Measurements from ENCODE around the gene ACER1.
"Not testable (repeated sequence)": the region's sequence is repeated elsewhere in the genome, so short reads cannot be mapped to it uniquely, and the experiment has no call there.

The ACER1 gene

DNA sequence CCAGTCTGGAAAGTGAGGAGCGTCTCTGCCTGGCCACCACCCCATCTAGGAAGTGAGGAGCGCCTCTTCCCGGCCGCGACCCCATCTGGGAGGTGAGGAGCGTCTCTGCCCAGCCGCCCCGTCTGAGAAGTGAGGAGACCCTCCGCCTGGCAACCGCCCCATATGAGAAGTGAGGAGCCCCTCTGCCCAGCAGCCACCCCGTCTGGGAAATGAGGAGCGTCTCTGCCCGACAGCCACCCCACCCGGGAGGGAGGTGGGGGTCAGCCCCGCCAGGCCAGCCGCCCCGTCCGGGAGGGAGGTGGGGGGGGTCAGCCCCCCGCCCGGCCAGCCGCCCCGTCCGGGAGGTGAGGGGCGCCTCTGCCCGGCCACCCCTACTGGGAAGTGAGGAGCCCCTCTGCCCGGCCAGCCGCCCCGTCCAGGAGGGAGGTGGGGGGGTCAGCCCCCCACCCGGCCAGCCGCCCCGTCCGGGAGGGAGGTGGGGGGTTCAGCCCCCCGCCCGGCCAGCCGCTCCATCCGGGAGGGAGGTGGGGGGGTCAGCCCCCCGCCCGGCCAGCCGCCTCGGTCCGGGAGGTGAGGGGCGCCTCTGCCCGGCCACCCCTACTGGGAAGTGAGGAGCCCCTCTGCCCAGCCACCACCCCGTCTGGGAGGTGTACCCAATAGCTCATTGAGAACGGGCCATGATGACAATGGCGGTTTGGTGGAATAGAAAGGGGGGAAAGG, 22.1 kb upstream of the ACER1 start:
- DNase-seq = not testable (repeated sequence)

DNA sequence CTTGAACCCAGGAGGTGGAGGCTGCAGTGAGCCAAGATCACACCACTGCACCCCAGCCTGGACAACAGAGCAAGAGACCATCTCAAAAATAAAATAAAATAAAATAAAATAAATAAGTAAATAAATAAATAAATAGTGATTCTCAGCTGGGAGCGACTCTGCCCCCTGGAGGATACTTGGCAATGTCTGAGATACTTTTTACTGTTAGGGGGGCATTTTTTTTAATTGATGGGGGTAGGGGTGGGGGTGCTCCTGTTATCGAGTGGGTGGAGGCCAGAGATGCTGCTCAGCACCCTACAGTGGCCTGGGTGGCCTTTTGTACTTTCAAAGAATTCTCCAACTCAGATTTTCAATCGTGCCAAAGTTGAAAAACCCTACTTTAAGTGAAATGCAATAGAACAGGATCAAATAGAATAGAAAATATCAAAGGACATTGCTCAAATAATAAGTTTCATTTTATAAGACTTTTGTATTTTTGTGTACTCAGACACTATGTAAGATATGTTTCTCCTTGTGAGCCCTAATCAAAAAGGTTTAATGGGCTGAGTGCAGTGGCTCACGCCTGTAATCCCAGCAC, 20.8 kb upstream of the ACER1 start:
- no peak for DNase-seq

DNA sequence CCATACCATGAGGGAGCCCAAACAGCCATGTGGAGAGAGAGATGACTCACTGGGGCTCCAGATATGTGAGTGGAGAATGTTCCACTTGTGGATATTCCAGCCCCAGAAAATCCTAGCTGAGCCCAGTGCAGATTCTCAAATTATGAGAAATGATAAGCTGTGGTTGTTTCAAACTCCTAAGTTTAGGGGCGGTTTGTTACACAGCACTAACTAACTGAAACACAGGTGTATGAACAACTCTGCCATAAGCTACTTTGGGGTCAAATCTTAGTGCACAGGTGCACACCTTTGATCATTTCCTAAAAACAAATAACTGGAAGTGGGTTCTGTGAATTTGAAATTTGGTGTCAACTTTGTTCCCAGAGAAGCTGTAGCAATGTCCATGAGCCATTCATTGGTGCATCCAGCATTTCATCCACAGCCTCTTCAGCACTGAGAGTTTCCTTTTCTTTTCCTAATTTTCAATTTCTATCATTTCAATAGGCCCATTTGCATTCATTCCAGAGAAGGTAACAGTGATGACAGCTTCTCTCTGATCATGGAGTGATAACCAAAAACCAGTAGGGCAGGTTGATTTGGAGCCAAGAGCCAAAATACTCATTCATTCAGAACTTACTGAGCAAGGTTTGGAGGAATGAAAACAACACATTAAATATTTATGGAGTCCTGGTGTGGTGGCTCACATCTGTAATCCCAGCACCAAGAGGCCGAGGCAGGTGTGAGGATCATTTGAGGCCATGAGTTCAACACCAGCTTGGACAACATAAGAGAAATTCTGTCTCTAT, 19.2 kb upstream of the ACER1 start:
- DNase-seq = no peak

DNA sequence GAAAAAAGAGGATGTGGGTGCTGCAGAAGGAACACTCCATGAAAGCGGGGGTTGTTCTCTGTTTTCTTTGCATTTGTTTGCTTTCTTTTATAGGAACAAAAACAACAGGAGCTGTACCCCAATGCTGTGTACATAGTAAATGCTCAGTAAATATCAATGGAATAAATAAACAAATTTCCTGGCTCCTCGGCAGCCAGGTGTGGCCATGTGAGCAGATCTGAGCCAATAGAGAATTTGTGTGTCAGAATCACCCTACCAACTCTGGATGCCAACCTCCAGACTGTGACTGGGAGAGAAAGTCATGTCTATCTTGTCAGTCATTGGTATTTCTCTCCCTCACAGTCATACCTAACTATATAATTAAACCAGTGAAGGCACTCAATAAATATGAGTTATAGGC, 17.3 kb upstream of the ACER1 start:
- DNase-seq = no peak

DNA sequence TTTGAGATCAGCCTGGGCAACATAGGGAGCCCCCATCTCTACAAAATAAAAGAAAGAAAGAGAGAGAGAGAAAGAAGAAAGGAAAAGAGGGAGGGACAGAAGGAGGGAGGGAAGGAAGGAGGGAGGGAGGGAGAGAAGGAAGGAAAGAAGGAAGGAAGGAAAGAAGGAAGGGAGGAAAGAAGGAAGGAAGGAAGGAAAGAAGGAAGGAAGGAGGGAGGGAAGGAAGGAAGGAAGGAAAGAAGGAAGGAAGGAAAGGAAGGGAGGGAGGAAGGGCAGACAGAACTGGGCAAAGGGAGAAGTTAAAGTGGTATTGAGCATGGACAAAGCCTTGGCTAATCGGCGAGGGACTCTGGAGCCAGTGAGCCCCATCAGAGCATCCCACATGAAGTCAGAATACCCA, 15.9 kb upstream of the ACER1 start:
- DNase-seq = not testable (repeated sequence)

DNA sequence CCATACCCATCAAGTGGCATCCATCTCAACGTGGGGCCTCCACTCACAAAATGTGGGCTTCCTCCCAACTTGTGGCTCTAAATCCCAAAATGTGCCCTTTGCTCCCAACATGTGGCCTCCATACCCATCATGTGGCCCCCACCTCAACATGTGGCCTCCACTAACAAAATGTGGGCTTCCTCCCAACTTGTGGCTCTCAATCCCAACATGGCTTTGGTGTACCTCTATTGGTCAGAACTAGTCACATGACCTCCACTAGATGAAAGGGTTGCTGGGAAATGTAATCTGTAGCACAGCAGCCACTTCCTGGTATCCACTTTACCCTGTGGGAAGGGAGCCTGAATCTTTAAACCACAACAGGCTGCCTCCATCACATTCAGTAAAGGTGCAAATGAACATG, 10.1 kb upstream of the ACER1 start:
- DNase-seq = no peak

DNA sequence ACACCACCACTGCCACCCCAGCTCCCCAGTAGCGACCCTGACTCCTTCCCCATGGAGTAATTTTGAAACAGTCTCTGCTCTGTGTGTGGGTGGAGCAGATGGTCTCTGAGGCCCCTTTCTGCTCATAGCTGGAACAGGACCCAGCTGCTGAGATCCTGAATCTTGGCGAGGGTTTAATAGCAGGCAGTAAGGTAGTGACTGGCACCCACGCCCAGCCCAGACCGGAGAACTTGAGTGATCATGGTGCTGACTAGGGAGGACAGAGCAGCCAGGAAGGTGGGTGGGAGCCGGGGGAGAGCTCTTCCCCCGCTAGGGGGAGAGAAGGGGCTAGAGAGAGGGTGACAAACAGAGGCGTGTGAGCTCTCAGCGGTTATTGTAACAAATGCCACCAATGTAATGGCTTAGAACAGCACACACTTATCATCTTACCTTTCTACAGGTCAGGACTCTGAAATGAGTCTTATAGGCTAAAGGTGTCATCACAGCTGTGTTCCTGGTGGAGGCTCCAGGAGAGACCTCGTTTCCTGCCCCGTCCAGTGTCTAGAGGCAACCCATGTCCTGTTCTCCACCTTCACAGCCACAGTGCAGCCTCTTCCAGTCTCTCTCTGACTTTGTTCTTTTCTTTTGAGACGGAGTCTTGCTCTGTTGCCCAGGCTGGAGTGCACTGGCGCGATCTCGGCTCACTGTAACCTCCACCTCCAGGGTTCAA, 7.2 kb upstream of the ACER1 start:
- DNase-seq = no peak

DNA sequence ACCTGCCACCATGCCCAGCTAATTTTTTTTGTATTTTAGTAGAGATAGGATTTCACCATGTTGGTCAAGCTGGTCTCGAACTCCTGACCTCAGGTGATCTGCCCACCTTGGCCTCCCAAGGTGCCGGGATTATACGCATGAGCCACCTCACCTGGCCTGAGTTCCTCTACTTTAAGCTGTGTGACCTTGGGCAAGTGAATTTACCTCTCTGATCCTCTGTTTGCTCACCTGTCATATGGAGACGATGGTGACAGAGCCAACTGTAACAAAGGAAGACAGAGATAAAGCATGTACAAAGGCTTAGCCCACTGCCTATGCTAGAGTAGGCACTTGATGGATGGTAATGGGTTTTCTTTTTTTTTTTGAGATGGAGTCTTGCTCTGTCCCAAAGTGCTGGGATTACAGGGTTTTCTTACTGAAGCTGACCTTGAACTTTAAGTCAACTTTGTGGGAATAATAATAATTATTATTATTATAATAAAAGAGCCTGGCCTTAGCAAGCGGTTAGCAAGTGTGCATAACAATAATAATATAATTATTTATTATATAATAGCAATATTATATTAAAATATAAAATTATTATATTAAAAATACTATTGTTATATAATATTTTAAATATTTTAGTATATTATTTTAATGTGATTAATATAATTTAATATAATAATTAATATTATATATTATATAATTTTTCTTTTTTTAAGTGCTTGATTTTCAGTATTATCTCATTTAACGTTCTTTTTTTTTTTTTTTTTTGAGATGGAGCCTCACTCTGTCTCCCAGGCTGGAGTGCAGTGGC, 1.3 kb upstream of the ACER1 start:
- DNase-seq = no peak

DNA sequence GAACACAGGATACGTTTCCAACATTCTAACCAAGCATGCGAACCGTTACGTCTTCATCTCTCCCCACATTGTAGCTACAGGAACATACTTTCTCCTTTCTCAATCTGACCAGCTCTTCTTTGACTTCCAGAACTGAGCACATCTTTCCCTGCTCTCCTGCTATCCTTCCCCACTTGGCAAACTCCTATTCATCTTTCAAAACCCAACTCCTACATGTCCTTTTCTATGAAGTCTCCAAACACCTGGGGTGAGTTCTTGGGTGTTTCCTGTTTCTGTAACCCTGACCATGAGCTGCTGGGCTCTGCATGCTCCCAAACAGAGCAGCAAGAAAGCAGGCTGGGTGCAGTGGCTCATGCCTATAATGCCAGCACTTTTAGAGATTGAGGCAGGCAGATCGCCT, 6.6 kb downstream of the ACER1 start:
- DNase-seq = no peak

DNA sequence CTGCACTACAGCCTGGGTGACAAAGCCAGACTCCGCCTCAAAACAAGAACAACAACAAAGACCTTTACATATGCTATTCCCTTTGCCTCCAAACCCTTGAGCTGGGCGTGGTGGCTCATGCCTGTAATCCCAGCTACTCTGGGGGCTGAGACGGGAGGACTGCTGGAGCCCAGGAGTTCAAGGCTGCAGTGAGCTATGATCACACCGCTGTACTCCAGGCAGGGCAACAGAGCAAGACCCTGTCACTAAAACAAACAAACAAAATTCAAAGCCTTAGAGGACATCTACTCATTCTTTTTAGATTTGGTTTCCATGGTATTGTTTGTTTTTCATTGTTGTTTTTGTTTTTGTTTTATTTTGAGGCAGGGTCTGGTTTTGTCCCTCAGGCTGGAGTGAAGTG, 7.8 kb downstream of the ACER1 start:
- no peak for DNase-seq

DNA sequence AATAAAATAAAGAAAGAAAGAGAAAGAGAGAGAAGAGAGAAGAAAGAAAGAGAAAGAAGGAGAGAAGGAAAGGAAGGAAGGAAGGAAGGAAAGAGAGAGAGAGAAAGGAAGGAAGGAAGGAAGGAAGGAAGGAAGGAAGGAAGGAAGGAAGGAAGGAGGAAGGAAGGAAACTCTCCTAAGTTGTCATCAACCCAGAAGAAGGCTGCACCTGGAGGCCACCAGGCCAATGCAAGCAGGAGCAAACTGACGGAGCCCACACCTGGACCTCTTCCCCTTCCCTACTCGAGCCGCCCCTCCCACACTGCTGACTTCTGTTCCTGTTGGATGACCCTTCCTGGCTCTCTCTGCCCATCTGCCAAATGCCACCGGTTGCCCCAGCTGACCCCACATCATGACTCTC, 8.7 kb downstream of the ACER1 start:
- DNase-seq = no peak

DNA sequence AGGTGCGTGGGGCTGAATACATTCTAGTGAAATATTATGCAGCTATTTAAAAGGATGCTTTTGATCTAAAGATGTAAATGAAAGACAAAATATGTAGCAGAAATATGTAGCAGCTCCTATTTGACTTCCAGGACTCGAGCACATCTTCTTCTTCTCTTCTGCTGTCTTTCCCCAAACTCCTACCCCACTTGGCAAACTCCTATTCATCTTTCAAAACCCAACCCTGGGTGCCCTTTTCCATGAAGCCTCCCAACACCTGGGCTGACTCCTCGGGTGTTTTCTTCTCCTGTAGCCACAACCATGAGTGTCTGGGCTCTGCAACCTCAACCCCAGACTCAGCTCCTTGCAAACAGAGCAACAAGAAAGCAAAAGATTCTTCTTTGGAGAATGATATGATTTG, 11.1 kb downstream of the ACER1 start:
- DNase-seq = no peak

DNA sequence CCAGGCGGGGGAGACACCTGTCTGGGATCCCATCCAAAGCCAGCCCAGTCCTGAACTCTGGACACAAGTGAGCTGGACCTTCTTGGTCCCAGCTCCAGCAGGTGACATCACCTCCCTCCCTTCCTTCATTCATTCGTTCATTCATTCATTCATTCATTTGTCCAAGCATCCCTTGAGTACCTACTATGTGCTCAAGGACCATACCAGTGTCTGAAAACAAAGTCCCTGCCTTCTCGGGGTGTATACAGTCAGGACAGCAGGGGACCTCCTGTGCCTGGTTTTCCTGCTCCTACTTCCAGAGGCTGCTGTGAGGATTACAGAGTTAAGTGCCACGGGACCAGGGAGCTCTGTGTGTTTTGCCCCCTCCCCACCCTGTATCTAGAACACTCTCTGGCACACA, 14.0 kb downstream of the ACER1 start:
- DNase-seq = no peak

DNA sequence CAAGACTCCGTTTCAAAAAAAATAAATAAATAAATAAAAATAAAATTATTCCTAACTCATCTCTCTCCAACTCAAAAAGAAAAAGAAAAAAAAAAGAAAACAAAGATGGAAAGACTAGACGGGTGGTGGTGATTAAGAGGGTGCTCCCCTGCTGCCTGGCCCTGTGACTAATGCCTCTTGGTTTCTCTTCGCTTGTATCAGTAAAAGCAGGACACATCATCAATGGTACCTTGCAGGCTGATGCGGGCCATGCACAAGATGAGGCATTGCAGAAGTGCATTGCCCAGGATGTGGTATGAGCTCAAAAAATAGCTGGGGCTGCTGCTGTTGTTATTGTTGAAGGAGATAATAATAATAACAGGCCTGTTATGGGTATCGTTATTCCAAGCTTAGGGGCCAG, 14.6 kb downstream of the ACER1 start:
- DNase-seq = no peak

DNA sequence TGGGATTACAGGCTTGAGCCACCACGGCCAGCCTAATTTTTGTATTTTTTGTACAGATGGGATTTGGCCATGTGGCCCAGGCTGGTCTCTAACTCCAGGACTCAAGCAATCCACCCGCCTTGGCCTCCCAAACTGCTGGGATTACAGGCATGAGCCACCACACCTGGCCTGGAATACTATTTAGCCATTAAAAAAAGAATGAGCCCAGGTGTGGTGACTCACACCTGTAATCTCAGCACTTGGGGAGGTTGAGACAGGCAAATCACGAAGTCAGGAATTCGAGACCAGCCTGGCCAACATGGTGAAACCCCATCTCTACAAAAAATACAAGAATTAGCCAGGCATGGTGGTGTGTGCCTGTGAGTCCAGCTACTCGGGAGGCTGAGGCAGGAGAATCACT, 17.8 kb downstream of the ACER1 start:
- not testable (repeated sequence) for DNase-seq

DNA sequence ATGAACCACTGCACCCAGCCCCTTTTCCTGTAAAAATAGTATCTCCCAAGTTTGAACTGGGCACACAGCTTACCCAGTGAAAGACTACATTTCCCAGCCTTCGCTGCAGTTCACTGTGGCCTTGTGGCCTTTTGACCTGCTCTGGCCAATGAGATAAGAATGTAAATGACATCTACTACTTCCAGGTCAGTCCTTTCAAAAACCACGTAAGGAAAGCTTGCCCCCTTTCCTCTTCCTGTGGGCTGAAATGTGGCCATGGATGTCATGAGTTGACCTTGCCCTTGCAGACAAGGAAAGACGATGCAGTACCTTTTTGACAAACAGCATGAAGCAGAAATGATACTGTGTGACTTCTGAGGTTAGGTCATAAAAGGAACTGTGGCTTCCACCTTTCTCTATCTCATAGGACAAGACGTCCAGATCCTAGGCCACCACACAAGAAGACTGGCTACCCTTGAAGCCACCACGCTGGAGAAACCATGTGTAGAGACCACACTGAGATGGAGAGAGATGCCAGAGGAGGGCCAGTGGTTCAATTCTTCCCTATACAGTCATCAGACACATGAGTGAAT, 19.9 kb downstream of the ACER1 start:
- no peak for DNase-seq

DNA sequence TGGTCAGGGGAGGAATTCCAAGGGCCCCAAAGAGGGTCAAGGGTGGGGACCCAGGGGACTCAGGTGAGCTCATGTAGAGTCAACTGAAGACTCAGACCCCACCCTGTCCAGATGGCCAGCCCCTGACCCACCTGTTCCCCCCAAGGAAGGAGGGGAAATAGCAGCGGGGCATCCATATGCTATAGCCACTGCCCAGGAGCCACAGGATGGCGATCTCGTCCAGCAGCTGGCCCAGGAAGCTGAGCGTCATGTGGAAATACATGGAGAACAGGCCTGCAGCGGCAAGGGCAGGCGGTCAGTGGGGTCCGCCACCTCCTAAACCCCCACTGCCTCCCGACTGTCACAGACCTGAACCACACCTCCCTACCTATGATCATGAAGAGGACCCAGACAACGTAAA, 21.4 kb downstream of the ACER1 start:
- no peak for DNase-seq

DNA sequence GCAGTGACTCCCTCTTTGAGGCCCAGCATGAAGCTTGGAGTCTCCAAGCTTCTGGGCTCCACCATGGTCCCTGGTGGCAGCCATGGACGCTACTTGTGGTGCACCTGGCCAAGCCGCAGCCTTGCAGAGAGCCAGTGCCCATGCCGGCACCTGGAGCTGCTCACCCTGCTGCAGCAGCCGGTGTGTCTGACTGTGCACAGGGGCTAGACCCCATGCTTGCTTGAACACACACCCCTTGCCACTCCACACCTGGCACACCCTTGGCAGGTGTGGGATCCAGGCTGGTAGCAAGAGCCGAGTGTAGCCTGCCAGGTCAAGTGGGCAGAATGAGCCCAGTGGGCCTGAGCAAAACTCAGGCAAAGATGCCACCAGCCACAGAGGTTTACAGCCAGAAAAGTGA, 35.0 kb downstream of the ACER1 start:
- no peak for DNase-seq

DNA sequence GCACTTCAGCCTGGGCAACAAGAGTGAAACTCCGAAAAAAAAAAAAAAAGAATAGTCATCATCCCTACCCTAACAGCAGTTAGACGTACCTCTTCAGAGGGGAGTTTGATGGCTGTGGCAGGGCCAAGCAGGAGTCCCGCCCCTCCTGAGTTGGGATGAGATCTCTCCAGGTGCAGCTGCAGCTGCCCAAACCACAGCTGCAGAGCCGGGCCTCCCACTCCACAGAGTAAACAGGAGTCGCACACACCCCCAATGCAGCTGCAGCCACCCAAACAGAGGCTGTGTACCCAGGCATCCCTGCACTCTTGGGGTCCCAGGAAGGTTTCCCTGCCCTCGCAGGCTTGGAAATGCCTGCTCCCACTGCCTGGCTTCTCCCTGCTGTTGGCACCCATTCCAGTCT, 36.2 kb downstream of the ACER1 start:
- DNase-seq = no peak

DNA sequence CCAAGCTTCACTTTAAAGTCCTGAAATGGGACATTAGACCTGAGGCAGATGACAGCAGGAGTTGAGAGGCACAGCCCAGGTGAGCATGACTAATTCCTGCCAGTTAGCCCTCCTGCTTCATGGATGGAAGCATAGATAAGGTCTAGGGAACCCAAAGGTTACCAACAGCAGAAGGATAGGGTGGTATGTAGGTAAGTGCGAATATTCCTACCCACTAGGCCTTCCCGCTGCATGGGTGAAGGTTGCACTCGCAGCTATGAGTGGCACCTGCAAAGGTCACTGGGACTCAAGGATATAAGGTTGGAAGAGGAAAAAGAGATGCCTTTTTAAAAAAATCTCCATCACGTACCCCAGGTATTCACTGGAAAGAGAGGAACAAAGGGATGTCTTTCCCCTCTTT, 41.4 kb downstream of the ACER1 start:
- DNase-seq = no peak

DNA sequence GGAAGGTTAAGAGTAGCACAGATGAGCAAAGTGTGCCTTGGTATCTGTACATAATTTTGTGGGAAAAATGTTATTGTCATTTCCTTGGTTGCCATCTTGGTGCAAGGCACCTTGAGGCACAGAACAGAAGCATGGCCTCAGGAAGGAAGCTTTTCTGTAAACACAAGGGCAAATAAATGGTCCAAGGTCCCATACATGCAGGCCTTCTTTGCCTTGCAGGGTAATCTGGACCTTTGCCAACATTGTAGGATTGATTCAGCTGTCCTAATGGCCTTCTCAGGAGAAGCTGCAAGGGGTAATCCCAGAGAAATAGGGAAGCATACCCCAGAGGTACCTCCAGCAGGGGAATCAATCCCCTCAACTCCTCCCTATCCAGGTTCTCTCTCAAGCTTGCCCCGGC, 44.7 kb downstream of the ACER1 start:
- DNase-seq = no peak

DNA sequence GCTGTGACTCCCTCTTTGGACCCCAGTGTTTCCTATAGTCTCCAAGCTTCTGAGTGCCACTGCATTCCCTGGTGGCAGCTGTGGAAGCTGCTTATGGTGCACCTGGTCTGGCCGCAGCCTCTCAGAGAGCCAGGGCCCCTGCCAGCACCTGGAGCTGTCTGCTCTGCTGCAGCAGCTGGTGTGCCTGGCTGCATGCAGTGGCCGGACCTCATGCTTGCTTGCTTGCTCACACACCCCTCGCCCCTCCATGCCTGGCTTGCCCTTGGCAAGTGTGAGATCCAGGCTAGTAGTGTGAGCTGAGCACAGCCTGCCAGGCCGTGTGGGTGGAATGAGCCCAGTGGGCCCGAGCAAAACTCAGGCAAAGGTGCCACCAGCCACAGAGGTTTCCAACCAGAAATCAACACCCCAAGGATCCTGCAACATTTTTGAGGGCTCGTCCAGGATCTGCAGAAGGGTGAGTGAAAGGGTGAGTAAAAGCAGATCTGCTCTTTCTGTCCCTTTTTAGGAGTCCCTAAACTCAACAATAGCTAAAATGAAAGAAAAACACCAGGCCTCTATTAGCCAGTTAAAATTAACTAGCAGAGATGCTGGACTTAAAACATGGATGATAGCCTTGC, 46.0 kb downstream of the ACER1 start:
- DNase-seq = no peak

Measured in NCI-H1048 (cell line).